BLaER1 treated with 17β-estradiol and CSF1 and Interleukin-3, amounts not matched to agents 10 nM and 100 nM (cell line): ENCODE data around the gene TMEM106C.

Source experiments
- H3K27ac ChIP-seq, 11 experiments: shearing (Covaris generic); formaldehyde crosslinking; 2 replicates each; pipeline ENCODE4 v1.8.1; 2022
- H3K27me3 ChIP-seq, 11 experiments: shearing (Covaris generic); formaldehyde crosslinking; 2 replicates each; pipeline ENCODE4 v1.8.1; 2022
- H3K36me3 ChIP-seq, 11 experiments: shearing (Covaris generic); formaldehyde crosslinking; 2 replicates each; pipeline ENCODE4 v1.8.1; 2022
- H3K4me1 ChIP-seq, 10 experiments: shearing (Covaris generic); formaldehyde crosslinking; 2 replicates each; pipeline ENCODE4 v1.8.1; 2022
- H3K4me2 ChIP-seq, 11 experiments: shearing (Covaris generic); formaldehyde crosslinking; 2 replicates each; pipeline ENCODE4 v1.8.1; 2022
- H3K4me3 ChIP-seq, 10 experiments: shearing (Covaris generic); formaldehyde crosslinking; 2 replicates each; pipeline ENCODE4 v1.8.1; 2022
- H3K9ac ChIP-seq, 11 experiments: shearing (Covaris generic); formaldehyde crosslinking; 2 replicates each; pipeline ENCODE4 v1.8.1; 2022
- H3K9me3 ChIP-seq, 11 experiments: shearing (Covaris generic); formaldehyde crosslinking; replicated peaks in 1 of 11; 2 replicates each; pipeline ENCODE4 v1.8.1; 2022
- H4K20me1 ChIP-seq, 11 experiments: shearing (Covaris generic); formaldehyde crosslinking; 2 replicates each; pipeline ENCODE4 v1.8.1; 2022
- Cebpa-rat ChIP-seq, 11 experiments: shearing (Covaris generic); IDR thresholded peaks; 2 replicates each; pipeline ENCODE4 v1.8.1; 2022

TMEM106C gene

GRCh38 chr12:48001505-48002413 lies 38.4 kb downstream of the TMEM106C start:
- H3K4me3 ChIP-seq: peak overlapping the region; percentile 49 to 69 (median 58)
- H3K9me3 ChIP-seq: no peaks in the 10 kb centered on the region
- no peaks in the 10 kb centered on the region for H3K36me3 ChIP-seq
- H3K9ac ChIP-seq: peak overlapping the region in 5 of 11 experiments; percentile 1 to 47 (median 31); a peak in 5 of 22 replicates
- H3K4me2 ChIP-seq: peak overlapping the region; percentile 83 to 99 (median 94)
- H3K4me1 ChIP-seq: peaks cover 25 to 37% (median 35%) of the 10 kb centered on the region in 10 experiments; a peak in 19 of 20 replicates
- peaks cover 84 to 99% (median 93%) of the 10 kb centered on the region in 11 experiments for H3K27me3 ChIP-seq
- H3K27ac ChIP-seq: no peak overlapping the region
- no peak for TF ChIP-seq Cebpa-rat (IDR thresholded peaks at IDR 0.05)
- H4K20me1 ChIP-seq: peaks cover 0 to 60% (median 32%) of the 10 kb centered on the region in 11 experiments; a peak in 17 of 22 replicates

GRCh38 chr12:48002414-48002730 lies 39.0 kb downstream of the TMEM106C start:
- no peak for TF ChIP-seq Cebpa-rat (IDR thresholded peaks at IDR 0.05)
- no peaks in the 10 kb centered on the region for H3K36me3 ChIP-seq
- H3K9ac ChIP-seq: no peak overlapping the region
- no peak overlapping the region for H3K27ac ChIP-seq
- H3K4me2 ChIP-seq: peak overlapping the region in 10 of 11 experiments; percentile 83 to 99 (median 94); a peak in 19 of 22 replicates
- peaks cover 0 to 60% (median 32%) of the 10 kb centered on the region in 11 experiments; a peak in 17 of 22 replicates for H4K20me1 ChIP-seq
- peaks cover 84 to 100% (median 98%) of the 10 kb centered on the region in 11 experiments for H3K27me3 ChIP-seq
- peaks cover 25 to 37% (median 35%) of the 10 kb centered on the region in 10 experiments; a peak in 19 of 20 replicates for H3K4me1 ChIP-seq
- no peaks in the 10 kb centered on the region for H3K9me3 ChIP-seq
- H3K4me3 ChIP-seq: peak overlapping the region in 8 of 10 experiments; percentile 52 to 69 (median 59); a peak in 10 of 20 replicates

GRCh38 chr12:48002773-48003218 lies 39.4 kb downstream of the TMEM106C start:
- Histone ChIP-seq H3K27me3 (peaks cover 84 to 99% (median 94%) of the 10 kb centered on the region in 11 experiments), H3K36me3 (no peaks in the 10 kb centered on the region), H3K4me2 (no peak overlapping the region), H3K9ac (no peak overlapping the region), H3K4me1 (peaks cover 25 to 37% (median 35%) of the 10 kb centered on the region in 10 experiments; a peak in 19 of 20 replicates), H3K4me3 (0 out of 20 replicates have a peak overlapping the region, but pooled peaks of 1 of the 10 experiments have one; percentile 7), H4K20me1 (peaks cover 0 to 60% (median 32%) of the 10 kb centered on the region in 11 experiments; a peak in 17 of 22 replicates), H3K27ac (no peak overlapping the region), H3K9me3 (no peaks in the 10 kb centered on the region)
- no peak for TF ChIP-seq Cebpa-rat (IDR thresholded peaks at IDR 0.05)

DNA sequence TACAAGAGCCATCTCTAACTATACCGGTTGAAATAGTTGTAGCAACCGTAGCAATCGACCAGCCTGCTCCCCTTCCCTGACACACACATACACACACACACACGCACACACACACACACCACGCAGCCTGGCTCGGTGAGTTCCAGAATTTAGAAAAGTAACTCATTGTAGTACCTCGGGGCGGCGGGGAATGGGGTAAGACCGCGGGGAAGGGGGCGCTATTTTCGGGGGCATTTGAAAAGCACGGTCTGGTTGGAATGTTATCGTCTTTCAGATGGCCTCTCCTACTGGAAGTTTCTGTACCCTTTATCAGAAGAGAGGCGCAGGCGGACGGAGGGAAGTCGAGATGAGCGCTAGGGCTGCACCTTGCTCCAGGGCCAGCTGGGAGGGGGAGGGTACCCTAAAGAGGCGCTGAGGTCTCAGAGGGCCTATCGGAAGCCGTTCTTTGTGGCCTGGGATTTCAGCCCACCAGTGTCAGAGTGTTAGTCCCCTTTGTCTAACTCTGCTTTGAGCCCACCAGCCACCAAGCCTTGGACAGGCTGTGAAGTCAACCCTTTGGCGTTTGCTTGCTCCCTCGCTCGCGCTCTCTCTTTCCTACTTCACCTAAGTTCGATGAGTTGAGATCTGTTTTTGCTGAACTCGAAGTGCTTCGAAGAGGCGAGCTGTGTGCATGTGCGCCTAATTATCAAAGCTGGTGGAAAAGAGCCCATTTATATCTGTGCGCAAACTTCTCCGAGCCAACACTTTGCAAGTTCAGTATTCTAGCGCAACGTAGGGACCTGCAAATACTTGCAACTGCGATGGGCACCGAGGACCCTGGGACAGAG lies 40.0 kb downstream of the TMEM106C start:
- H3K4me3 ChIP-seq: peak overlapping the region; percentile 38 to 68 (median 53); a peak in 18 of 20 replicates

DNA sequence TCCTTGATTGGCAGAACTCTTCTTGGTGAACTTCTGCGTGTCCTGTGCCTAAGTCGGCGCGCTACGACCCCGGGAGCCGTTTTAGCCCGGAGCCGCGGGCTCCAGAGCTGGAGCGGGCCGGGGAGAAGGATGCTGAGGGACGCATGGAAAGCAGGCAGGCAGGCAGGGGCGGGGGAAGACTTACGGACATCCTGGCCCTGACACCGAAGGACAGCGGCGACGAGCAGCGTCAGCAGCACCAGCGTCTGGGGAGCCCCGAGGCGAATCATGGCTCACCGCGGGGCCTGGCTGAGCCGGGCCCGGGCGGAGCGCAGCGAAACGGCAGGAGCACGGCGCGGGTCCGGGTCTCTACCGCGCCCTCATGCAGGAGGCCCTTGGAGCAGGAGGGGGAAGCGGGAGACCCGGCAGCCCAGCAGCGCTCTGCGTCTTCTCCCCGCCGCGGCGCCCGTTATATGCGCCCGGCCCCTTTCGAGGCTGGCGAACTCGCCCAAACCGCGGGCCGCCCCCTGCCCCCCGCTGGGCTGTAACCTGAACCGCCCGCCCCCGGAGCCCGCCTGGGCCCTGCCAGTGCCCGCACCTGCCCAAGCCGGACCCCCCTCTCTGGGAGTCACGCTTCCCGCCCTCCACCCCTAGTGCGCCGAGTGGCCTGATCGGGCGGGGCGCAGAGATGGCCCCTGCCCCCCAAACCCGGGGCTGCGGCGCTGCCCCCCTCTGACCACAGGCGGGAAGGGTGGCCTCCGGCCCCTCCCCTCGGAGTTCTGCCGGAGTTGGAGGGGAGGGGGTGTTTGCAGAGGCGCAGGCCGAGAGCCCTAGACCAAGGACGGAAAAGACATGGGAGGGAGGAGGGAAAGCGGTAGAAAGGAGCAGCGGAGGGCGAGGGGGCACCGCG lies 40.9 kb downstream of the TMEM106C start, which contains the start of gene COL2A1:
COL2A1 (minus strand) TSS at position 424 of the 889 bp plus-strand sequence; CDS start at position 269, 155 bp downstream.
- Histone ChIP-seq H3K27me3 (peaks cover 71 to 88% (median 80%) of the 10 kb centered on the region in 11 experiments), H3K27ac (no peak within 1 kb of the TSS), H3K9me3 (no peaks in the 10 kb centered on the region), H3K4me2 (peak within 1 kb of the TSS; percentile 85 to 95 (median 89)), H4K20me1 (peaks cover 0 to 53% (median 32%) of the 10 kb centered on the region in 11 experiments; a peak in 17 of 22 replicates), H3K4me1 (peaks cover 25 to 37% (median 35%) of the 10 kb centered on the region in 10 experiments; a peak in 19 of 20 replicates), H3K4me3 (peak within 1 kb of the TSS; percentile 38 to 68 (median 53)), H3K9ac (peak within 1 kb of the TSS in 5 of 11 experiments; percentile 7 to 52 (median 39); a peak in 6 of 22 replicates), H3K36me3 (no peaks in the 10 kb centered on the region)
- TF ChIP-seq Cebpa-rat (IDR thresholded peaks at IDR 0.05): no peak

More for the DNA sequence above, 40.0 kb downstream of the TMEM106C start:
- Histone ChIP-seq H3K9me3 (no peaks in the 10 kb centered on the region), H3K36me3 (no peaks in the 10 kb centered on the region), H3K27ac (no peak overlapping the region), H3K27me3 (peaks cover 79 to 93% (median 88%) of the 10 kb centered on the region in 11 experiments), H3K9ac (no peak overlapping the region), H4K20me1 (peaks cover 0 to 58% (median 32%) of the 10 kb centered on the region in 11 experiments; a peak in 17 of 22 replicates), H3K4me1 (peaks cover 25 to 37% (median 35%) of the 10 kb centered on the region in 10 experiments; a peak in 19 of 20 replicates), H3K4me2 (peak overlapping the region; percentile 85 to 95 (median 89))
- TF ChIP-seq Cebpa-rat (IDR thresholded peaks at IDR 0.05): no peak

- Histone ChIP-seq H3K9ac (no peak overlapping the region), H3K27me3 (peaks cover 62 to 80% (median 71%) of the 10 kb centered on the region in 11 experiments), H3K27ac (no peak overlapping the region), H3K4me2 (peak overlapping the region; percentile 85 to 95 (median 89); a peak in 20 of 22 replicates), H3K36me3 (no peaks in the 10 kb centered on the region), H3K4me3 (peak overlapping the region in 8 of 10 experiments; percentile 47 to 68 (median 54); a peak in 13 of 20 replicates), H3K9me3 (no peaks in the 10 kb centered on the region), H4K20me1 (peaks cover 0 to 53% (median 32%) of the 10 kb centered on the region in 11 experiments; a peak in 17 of 22 replicates), H3K4me1 (peaks cover 25 to 38% (median 35%) of the 10 kb centered on the region in 10 experiments; a peak in 19 of 20 replicates)
- TF ChIP-seq Cebpa-rat (IDR thresholded peaks at IDR 0.05): no peak
Measured at GRCh38 chr12:48005001-48005749, 41.8 kb downstream of the TMEM106C start.

DNA sequence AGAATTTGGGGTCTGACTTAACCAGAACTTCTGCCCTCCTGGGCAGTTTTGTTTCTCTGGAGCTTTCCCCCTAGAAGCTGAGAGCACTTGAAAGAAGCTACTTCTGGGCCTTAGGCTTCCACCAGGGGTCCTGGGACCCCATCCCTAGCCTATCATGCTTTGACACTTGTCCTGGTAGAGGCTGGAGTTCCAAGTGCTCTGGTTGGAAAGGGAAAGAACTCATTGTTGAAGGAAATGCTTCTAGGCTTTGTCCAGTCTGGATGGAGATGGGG lies 42.3 kb downstream of the TMEM106C start:
- Histone ChIP-seq H3K27me3 (peaks cover 57 to 75% (median 66%) of the 10 kb centered on the region in 11 experiments), H3K4me2 (no peak overlapping the region), H3K9ac (no peak overlapping the region), H3K4me3 (no peak overlapping the region), H4K20me1 (peaks cover 0 to 52% (median 32%) of the 10 kb centered on the region in 11 experiments; a peak in 17 of 22 replicates), H3K36me3 (no peaks in the 10 kb centered on the region), H3K27ac (no peak overlapping the region), H3K4me1 (peaks cover 25 to 43% (median 35%) of the 10 kb centered on the region in 10 experiments; a peak in 19 of 20 replicates), H3K9me3 (no peaks in the 10 kb centered on the region)
- TF ChIP-seq Cebpa-rat (IDR thresholded peaks at IDR 0.05): no peak
